H1 (cell line): ENCODE results near the gene NBAS. TPM values are rescaled to one million over a fixed set of nuclear protein-coding genes. Genes with fewer than 3 reads are reported as not detected.

Experiments used
- KDM5A ChIP-seq: fragments of 200-600 bp; IDR thresholded peaks from 2 replicates; pipeline ENCODE4 v1.7.1; 2012; ENCODE audit warnings: mild to moderate bottlenecking, low read length, inconsistent platforms, mixed read lengths
- SIN3A ChIP-seq, 2 experiments: IDR thresholded peaks in 1 of 2; conservative IDR thresholded peaks in 1 of 2; 2 replicates each; pipeline ENCODE4 v1.6.1; 2011 to 2012; ENCODE audit warnings: low read length in 2 of 2, improper control_type of control experiment in 1 of 2, low read depth in 1 of 2, mild to moderate bottlenecking in 1 of 2
- SP2 ChIP-seq: IDR thresholded peaks from 2 replicates; pipeline ENCODE4 v1.6.1; 2012; ENCODE audit warnings: mild to moderate bottlenecking, low read length, inconsistent platforms
- TAF7 ChIP-seq: optimal IDR thresholded peaks from 2 replicates; pipeline ENCODE3; 2011; ENCODE audit warnings: low read depth, mild to moderate bottlenecking, inconsistent platforms, low read length, moderate library complexity, borderline replicate concordance
- YY1 ChIP-seq: IDR thresholded peaks from 2 replicates; pipeline ENCODE4 v1.6.1; 2011; ENCODE audit warnings: low read depth, mild to moderate bottlenecking, low read length
- polyA plus RNA-seq, 7 experiments: library from polyadenylated mRNA; depleted of rRNA in 3 of 7; stranded (reverse) in 5 of 7; unstranded in 2 of 7; fragments of >200 nt in 5 of 7; fragments of 200-250 nt in 2 of 7; gene quantifications; 1 replicate in 5 of 7; 2 replicates in 1 of 7; 4 replicates in 1 of 7; pipeline versions ENCODE4 v1.2.1 to v1.2.3, GENCODE V29; 2011 to 2013; ENCODE audit warnings: missing spikeins in 2 of 7, mixed read lengths in 2 of 7
- total RNA-seq: library from RNA; stranded (reverse); fragmentation: NEBNext Ultra II Directional; extraction: Animal tissue kit (Norgen Biotek cat#: 25700); gene quantifications from 2 replicates; pipeline ENCODE4 v1.2.1, GENCODE V29; 2021
- TF ChIP-seq, protein P1 (sequence below): fragments of 300-600 bp; sonication (generic); IDR thresholded peaks from 2 replicates; pipeline ENCODE4 v1.7.1; 2012; ENCODE audit warnings: low read length, moderate library complexity, mild to moderate bottlenecking, inconsistent platforms; ENCODE audit not compliant: insufficient replicate concordance

The NBAS gene
- total and polyA plus RNA-seq, 2 of the 8 experiments (the other 6 are each of a cell fraction or from before 2014, with no cell fraction given) = 19.6 to 34.8 TPM

DNA sequence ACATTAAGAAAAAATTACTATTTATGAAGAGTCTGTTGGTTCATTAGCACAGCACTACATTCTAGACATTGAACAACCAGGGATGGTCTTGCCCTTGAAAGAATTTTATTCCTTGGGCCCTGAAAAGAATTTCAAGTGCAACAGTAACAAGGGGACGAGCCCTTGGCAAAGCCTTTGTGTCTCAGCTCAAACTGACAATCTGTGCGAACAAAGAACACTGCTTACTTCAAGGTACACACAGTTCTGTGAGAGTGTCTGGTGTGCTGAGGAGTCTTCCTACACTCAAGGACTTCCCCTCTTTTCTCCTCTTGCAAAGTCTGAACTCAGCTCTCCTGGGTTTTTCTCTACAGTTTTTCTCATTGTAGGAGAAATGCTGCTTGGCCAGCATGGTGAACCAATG lies 373.4 kb downstream of the NBAS start (continued):
- no peak for TF ChIP-seq SP2
- TF ChIP-seq TAF7 = no peak
- no peak for TF ChIP-seq KDM5A
- no peak for TF ChIP-seq YY1
- TF ChIP-seq SIN3A (conservative IDR thresholded peaks at IDR 0.05 in 1 of 2, IDR thresholded peaks at IDR 0.05 in 1 of 2; ENCODE audit: low read depth in 1 of 2, low read length in 2 of 2) = no peak
- TF ChIP-seq, protein P1, sequence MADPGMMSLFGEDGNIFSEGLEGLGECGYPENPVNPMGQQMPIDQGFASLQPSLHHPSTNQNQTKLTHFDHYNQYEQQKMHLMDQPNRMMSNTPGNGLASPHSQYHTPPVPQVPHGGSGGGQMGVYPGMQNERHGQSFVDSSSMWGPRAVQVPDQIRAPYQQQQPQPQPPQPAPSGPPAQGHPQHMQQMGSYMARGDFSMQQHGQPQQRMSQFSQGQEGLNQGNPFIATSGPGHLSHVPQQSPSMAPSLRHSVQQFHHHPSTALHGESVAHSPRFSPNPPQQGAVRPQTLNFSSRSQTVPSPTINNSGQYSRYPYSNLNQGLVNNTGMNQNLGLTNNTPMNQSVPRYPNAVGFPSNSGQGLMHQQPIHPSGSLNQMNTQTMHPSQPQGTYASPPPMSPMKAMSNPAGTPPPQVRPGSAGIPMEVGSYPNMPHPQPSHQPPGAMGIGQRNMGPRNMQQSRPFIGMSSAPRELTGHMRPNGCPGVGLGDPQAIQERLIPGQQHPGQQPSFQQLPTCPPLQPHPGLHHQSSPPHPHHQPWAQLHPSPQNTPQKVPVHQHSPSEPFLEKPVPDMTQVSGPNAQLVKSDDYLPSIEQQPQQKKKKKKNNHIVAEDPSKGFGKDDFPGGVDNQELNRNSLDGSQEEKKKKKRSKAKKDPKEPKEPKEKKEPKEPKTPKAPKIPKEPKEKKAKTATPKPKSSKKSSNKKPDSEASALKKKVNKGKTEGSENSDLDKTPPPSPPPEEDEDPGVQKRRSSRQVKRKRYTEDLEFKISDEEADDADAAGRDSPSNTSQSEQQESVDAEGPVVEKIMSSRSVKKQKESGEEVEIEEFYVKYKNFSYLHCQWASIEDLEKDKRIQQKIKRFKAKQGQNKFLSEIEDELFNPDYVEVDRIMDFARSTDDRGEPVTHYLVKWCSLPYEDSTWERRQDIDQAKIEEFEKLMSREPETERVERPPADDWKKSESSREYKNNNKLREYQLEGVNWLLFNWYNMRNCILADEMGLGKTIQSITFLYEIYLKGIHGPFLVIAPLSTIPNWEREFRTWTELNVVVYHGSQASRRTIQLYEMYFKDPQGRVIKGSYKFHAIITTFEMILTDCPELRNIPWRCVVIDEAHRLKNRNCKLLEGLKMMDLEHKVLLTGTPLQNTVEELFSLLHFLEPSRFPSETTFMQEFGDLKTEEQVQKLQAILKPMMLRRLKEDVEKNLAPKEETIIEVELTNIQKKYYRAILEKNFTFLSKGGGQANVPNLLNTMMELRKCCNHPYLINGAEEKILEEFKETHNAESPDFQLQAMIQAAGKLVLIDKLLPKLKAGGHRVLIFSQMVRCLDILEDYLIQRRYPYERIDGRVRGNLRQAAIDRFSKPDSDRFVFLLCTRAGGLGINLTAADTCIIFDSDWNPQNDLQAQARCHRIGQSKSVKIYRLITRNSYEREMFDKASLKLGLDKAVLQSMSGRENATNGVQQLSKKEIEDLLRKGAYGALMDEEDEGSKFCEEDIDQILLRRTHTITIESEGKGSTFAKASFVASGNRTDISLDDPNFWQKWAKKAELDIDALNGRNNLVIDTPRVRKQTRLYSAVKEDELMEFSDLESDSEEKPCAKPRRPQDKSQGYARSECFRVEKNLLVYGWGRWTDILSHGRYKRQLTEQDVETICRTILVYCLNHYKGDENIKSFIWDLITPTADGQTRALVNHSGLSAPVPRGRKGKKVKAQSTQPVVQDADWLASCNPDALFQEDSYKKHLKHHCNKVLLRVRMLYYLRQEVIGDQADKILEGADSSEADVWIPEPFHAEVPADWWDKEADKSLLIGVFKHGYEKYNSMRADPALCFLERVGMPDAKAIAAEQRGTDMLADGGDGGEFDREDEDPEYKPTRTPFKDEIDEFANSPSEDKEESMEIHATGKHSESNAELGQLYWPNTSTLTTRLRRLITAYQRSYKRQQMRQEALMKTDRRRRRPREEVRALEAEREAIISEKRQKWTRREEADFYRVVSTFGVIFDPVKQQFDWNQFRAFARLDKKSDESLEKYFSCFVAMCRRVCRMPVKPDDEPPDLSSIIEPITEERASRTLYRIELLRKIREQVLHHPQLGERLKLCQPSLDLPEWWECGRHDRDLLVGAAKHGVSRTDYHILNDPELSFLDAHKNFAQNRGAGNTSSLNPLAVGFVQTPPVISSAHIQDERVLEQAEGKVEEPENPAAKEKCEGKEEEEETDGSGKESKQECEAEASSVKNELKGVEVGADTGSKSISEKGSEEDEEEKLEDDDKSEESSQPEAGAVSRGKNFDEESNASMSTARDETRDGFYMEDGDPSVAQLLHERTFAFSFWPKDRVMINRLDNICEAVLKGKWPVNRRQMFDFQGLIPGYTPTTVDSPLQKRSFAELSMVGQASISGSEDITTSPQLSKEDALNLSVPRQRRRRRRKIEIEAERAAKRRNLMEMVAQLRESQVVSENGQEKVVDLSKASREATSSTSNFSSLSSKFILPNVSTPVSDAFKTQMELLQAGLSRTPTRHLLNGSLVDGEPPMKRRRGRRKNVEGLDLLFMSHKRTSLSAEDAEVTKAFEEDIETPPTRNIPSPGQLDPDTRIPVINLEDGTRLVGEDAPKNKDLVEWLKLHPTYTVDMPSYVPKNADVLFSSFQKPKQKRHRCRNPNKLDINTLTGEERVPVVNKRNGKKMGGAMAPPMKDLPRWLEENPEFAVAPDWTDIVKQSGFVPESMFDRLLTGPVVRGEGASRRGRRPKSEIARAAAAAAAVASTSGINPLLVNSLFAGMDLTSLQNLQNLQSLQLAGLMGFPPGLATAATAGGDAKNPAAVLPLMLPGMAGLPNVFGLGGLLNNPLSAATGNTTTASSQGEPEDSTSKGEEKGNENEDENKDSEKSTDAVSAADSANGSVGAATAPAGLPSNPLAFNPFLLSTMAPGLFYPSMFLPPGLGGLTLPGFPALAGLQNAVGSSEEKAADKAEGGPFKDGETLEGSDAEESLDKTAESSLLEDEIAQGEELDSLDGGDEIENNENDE = no peak
